NCI-H510A (cell line): ENCODE measurements around the gene MANSC4.
A peak's percentile ranks its signal among the peaks of the same experiment; 100 is the strongest.
"Not testable (repeated sequence)": the region's sequence is repeated elsewhere in the genome, so short reads cannot be mapped to it uniquely, and the experiment has no call there.

ENCODE experiments used
- DNase-seq: peaks from one replicate; lab custom pipeline; 2025; lab: John Stamatoyannopoulos, UW

Gene MANSC4

GRCh38 chr12:27751386-27752047 is 28.5 kb downstream of the MANSC4 start:
- DNase-seq, result peak; percentile 56

GRCh38 chr12:27747111-27747820 is 32.8 kb downstream of the MANSC4 start:
- no peak for DNase-seq

- DNase-seq, result not testable (repeated sequence)
These were observed 34.3 kb downstream of the MANSC4 start for GRCh38 chr12:27745734-27746133.

- DNase-seq, result no peak
These were observed 36.4 kb downstream of the MANSC4 start for GRCh38 chr12:27743601-27744000.

- not testable (repeated sequence) for DNase-seq
These were observed 45.7 kb downstream of the MANSC4 start for GRCh38 chr12:27734321-27734720.

GRCh38 chr12:27733791-27734190 is 46.2 kb downstream of the MANSC4 start:
- DNase-seq, result no peak

- DNase-seq, result no peak
These were observed 46.9 kb downstream of the MANSC4 start for GRCh38 chr12:27733052-27733656.

- no peak for DNase-seq
These were observed 47.8 kb downstream of the MANSC4 start for GRCh38 chr12:27732281-27732680.

- DNase-seq, result no peak
These were observed 49.9 kb downstream of the MANSC4 start for GRCh38 chr12:27730097-27730588.

GRCh38 chr12:27723212-27723611 is 56.8 kb downstream of the MANSC4 start:
- DNase-seq, result no peak
